HepG2 (cell line): Measurements from ENCODE around the gene STX4. TPM values are rescaled to one million over a fixed set of nuclear protein-coding genes. Genes with fewer than 3 reads are reported as not detected.
A peak's percentile ranks its signal among the peaks of the same experiment; 100 is the strongest.

Experiments used
- AKAP8 ChIP-seq: sonication (generic); formaldehyde crosslinking; IDR thresholded peaks from 2 replicates; pipeline ENCODE4 v1.5.1; 2020; ENCODE audit warnings: mild to moderate bottlenecking, missing genetic modification reagents
- ATM ChIP-seq: fragments of 450-650 bp; IDR thresholded peaks from 2 replicates; pipeline ENCODE4 v1.7.1; 2017; ENCODE audit warnings: mild to moderate bottlenecking, borderline replicate concordance
- CENPX ChIP-seq: sonication (generic); formaldehyde crosslinking; IDR thresholded peaks from 2 replicates; pipeline ENCODE4 v1.9.0; 2021; ENCODE audit warnings: mild to moderate bottlenecking, missing genetic modification reagents, moderate library complexity
- DBP ChIP-seq: sonication (generic); formaldehyde crosslinking; IDR thresholded peaks from 2 replicates; pipeline ENCODE4 v1.4.0; 2020; ENCODE audit warnings: missing genetic modification reagents; ENCODE audit errors: not compliant biosample characterization
- E2F2 ChIP-seq: sonication (generic); formaldehyde crosslinking; IDR thresholded peaks from 2 replicates; pipeline ENCODE4 v1.4.0; 2020; ENCODE audit warnings: missing genetic modification reagents, borderline replicate concordance
- HDAC2 ChIP-seq: sonication (generic); formaldehyde crosslinking; IDR thresholded peaks from 2 replicates; pipeline ENCODE4 v1.4.0; 2020; ENCODE audit warnings: missing genetic modification reagents
- HOXD1 ChIP-seq: sonication (generic); formaldehyde crosslinking; IDR thresholded peaks from 2 replicates; pipeline ENCODE4 v1.5.0; 2020; ENCODE audit warnings: missing genetic modification reagents
- MTA3 ChIP-seq: sonication (generic); formaldehyde crosslinking; IDR thresholded peaks from 2 replicates; pipeline ENCODE4 v1.4.0; 2020; ENCODE audit warnings: missing genetic modification reagents
- MYNN ChIP-seq: sonication (generic); formaldehyde crosslinking; IDR thresholded peaks from 2 replicates; pipeline ENCODE4 v1.4.0; 2020; ENCODE audit warnings: mild to moderate bottlenecking, low read depth, missing genetic modification reagents
- PHF5A ChIP-seq: IDR thresholded peaks from one replicate; pipeline ENCODE4 v1.6.1; 2018; ENCODE audit warnings: low read depth, missing genetic modification reagents; ENCODE audit not compliant: unreplicated experiment
- POLR2AphosphoS5 ChIP-seq: IDR thresholded peaks from 2 replicates; pipeline ENCODE4 v1.6.1; 2012; ENCODE audit warnings: low read depth, low read length
- PTBP1 ChIP-seq: fragments of 200-400 bp; formaldehyde crosslinking; IDR thresholded peaks from 2 replicates; pipeline ENCODE4 v1.6.1; 2018; ENCODE audit warnings: low read length, low read depth; ENCODE audit not compliant: poor library complexity, severe bottlenecking
- TFE3 ChIP-seq: IDR thresholded peaks from 2 replicates; pipeline ENCODE4 v1.6.1; 2016
- ZFY ChIP-seq: sonication (generic); formaldehyde crosslinking; IDR thresholded peaks from 2 replicates; pipeline ENCODE4 v1.4.0; 2020; ENCODE audit warnings: missing genetic modification reagents
- ZNF12 ChIP-seq: sonication (generic); formaldehyde crosslinking; IDR thresholded peaks from 2 replicates; pipeline ENCODE4 v1.5.0; 2020; ENCODE audit warnings: missing genetic modification reagents
- ZNF18 ChIP-seq: sonication (generic); formaldehyde crosslinking; IDR thresholded peaks from 2 replicates; pipeline ENCODE4 v1.8.0; 2022; ENCODE audit warnings: mild to moderate bottlenecking, missing genetic modification reagents; ENCODE audit not compliant: insufficient replicate concordance
- ZNF234 ChIP-seq: sonication (generic); formaldehyde crosslinking; conservative IDR thresholded peaks from 2 replicates; pipeline ENCODE4 v1.5.1; 2020; ENCODE audit warnings: mild to moderate bottlenecking, missing genetic modification reagents
- ZNF432 ChIP-seq: sonication (generic); formaldehyde crosslinking; IDR thresholded peaks from 2 replicates; pipeline ENCODE4 v1.5.0; 2020; ENCODE audit warnings: missing genetic modification reagents, mild to moderate bottlenecking, borderline replicate concordance
- ZNF543 ChIP-seq: sonication (generic); formaldehyde crosslinking; IDR thresholded peaks from 2 replicates; pipeline ENCODE4 v1.4.0; 2020; ENCODE audit warnings: mild to moderate bottlenecking, missing genetic modification reagents
- ZNF839 ChIP-seq: sonication (generic); formaldehyde crosslinking; IDR thresholded peaks from 2 replicates; pipeline ENCODE4 v1.4.0; 2020; ENCODE audit warnings: missing genetic modification reagents, mild to moderate bottlenecking, borderline replicate concordance
- polyA plus RNA-seq, 8 experiments: library from polyadenylated mRNA; depleted of rRNA in 3 of 8; stranded (reverse) in 7 of 8; unstranded in 1 of 8; fragments of >200 nt; fragmentation: Illumina TruSeq in 4 of 8; extraction: Trizol in 4 of 8; gene quantifications; 2 replicates each; pipeline versions ENCODE4 v1.2.1 to v1.2.3, GENCODE V29; 2011 to 2016; ENCODE audit warnings: low read depth in 4 of 8, missing spikeins in 1 of 8, mixed read lengths in 1 of 8; ENCODE audit not compliant: insufficient read depth in 1 of 8
- total RNA-seq, 5 experiments: library from RNA; depleted of rRNA; stranded (reverse); fragments of >200 nt; fragmentation: Illumina TruSeq; extraction: Trizol; gene quantifications; 2 replicates each; pipeline ENCODE4 v1.2.3, GENCODE V29; 2016; ENCODE audit warnings: low read depth in 1 of 5

The STX4 gene
- total and polyA plus RNA-seq, 2 of the 13 experiments (the other 11 are each of a cell fraction or from before 2014, with no cell fraction given): 29.2 to 34.6 TPM

DNA sequence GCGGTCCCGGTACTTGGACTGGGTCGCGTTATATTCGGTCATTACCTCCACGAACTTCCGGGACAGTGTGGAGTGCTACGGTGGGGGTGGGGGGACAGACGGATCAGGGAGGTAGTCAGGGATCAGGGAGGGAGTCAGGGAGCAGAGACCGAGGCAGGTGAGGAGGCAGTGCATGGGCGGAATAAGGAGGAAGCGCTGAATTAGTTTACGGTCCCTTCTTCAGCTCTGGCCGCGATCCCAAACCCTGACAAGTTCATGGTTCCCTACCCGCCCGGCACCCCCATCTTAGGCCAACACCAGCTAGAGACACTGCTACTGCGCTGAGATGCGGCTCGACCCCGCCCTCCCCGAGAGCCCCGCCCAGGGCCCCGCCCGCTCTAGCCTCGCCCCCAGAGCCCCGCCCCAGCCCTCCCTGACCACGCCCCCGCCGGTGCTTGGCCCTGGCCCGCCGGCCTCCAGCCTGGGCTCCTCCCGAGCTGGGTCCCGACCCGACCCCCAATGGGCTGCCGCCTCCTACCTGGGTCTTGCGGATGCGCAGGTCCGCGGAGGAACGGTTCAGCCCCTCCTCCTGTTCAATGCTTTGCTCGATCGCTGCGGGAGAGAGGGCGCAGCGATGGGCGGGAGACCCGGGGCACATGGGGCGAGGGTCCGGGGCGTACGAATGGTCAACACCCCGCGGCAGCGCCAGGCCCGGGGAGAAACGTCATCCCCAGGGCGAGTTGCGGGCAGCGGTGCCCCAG, 36.2 kb upstream of the STX4 start (continued):
- TF ChIP-seq ZFY (peak; percentile 60), ZNF18 (peak; percentile 94), CENPX (no peak), ZNF12 (CRISPR knock-in tag) (no peak), ZNF432 (no peak), TFE3 (CRISPR knock-in tag) (0 out of 2 replicates have a peak, but pooled peaks have one; percentile 34), ZNF543 (CRISPR knock-in tag) (no peak), ATM (no peak), ZNF234 (0 out of 2 replicates have a peak, but pooled peaks have one; percentile 39), ZNF839 (CRISPR knock-in tag) (peak; percentile 97), AKAP8 (no peak), E2F2 (CRISPR knock-in tag) (no peak), MTA3 (no peak), PHF5A (CRISPR knock-in tag) (no peak), HDAC2 (CRISPR knock-in tag) (peak; percentile 64; the same call in 1 of the 2 replicates), HOXD1 (peak; percentile 89), POLR2AphosphoS5 (peak; percentile 83), MYNN (CRISPR knock-in tag) (peak; percentile 69; the same call in 1 of the 2 replicates), PTBP1 (no peak), DBP (peak; percentile 59)
